WERI-Rb-1 (cell line): ENCODE data around the gene FKBP15.

Experiments
- DNase-seq: peaks from one replicate; pipeline ENCODE4 v3.0.0-alpha.2; 2020
- H3K27ac ChIP-seq: fragments of 250-450 bp; sonication (Bioruptor Pico); 2 replicates; pipeline ENCODE4 v1.5.1; 2020; ENCODE audit warnings: mild to moderate bottlenecking, moderate library complexity
- H3K27me3 ChIP-seq: fragments of 250-450 bp; sonication (Bioruptor Pico); 2 replicates; pipeline ENCODE4 v1.5.1; 2021; ENCODE audit warnings: mild to moderate bottlenecking, low read depth, moderate library complexity; ENCODE audit not compliant: insufficient read depth, severe bottlenecking
- H3K36me3 ChIP-seq: fragments of 250-450 bp; sonication (Bioruptor Pico); 2 replicates; pipeline ENCODE4 v1.5.1; 2020; ENCODE audit warnings: mild to moderate bottlenecking, moderate library complexity
- H3K4me3 ChIP-seq: 2 replicates; pipeline ENCODE4 v1.5.1; 2011; ENCODE audit warnings: low read depth, mild to moderate bottlenecking, control low read depth, low read length
- H3K9me3 ChIP-seq: fragments of 250-450 bp; sonication (Bioruptor Pico); 2 replicates; pipeline ENCODE4 v1.5.1; 2021; ENCODE audit warnings: mild to moderate bottlenecking, moderate library complexity; ENCODE audit not compliant: severe bottlenecking
- CTCF ChIP-seq: IDR thresholded peaks from 2 replicates; pipeline ENCODE4 v1.5.1; 2011; ENCODE audit warnings: low read depth, mild to moderate bottlenecking, control low read depth, inconsistent platforms, low read length

FKBP15 gene

GRCh38 chr9:113187929-113188595, 33.0 kb downstream of the FKBP15 start:
- H3K27ac ChIP-seq = no peak overlapping the region
- H3K36me3 ChIP-seq = peaks cover 53% of the 10 kb centered on the region
- no peak for DNase-seq

GRCh38 chr9:113186137-113186755, 34.8 kb downstream of the FKBP15 start:
- no peak overlapping the region for H3K27ac ChIP-seq
- H3K4me3 ChIP-seq = no peak overlapping the region
- H3K9me3 ChIP-seq = no peaks in the 10 kb centered on the region
- no peak for TF ChIP-seq CTCF
- no peaks in the 10 kb centered on the region for H3K27me3 ChIP-seq
- peaks cover 70% of the 10 kb centered on the region for H3K36me3 ChIP-seq
- DNase-seq = no peak

More at GRCh38 chr9:113187929-113188595, 33.0 kb downstream of the FKBP15 start:
- no peak overlapping the region for H3K4me3 ChIP-seq
- TF ChIP-seq CTCF = no peak
- H3K27me3 ChIP-seq = no peaks in the 10 kb centered on the region
- no peaks in the 10 kb centered on the region for H3K9me3 ChIP-seq

GRCh38 chr9:113185271-113185670, 35.8 kb downstream of the FKBP15 start:
- DNase-seq = no peak
- Histone ChIP-seq H3K27ac (no peak overlapping the region), H3K4me3 (no peak overlapping the region), H3K27me3 (no peaks in the 10 kb centered on the region), H3K36me3 (peaks cover 68% of the 10 kb centered on the region), H3K9me3 (no peaks in the 10 kb centered on the region)
- no peak for TF ChIP-seq CTCF

- Histone ChIP-seq H3K36me3 (peaks cover 68% of the 10 kb centered on the region), H3K4me3 (no peak overlapping the region), H3K27me3 (no peaks in the 10 kb centered on the region), H3K27ac (no peak overlapping the region), H3K9me3 (no peaks in the 10 kb centered on the region)
- TF ChIP-seq CTCF = no peak
- no peak for DNase-seq
These were observed 36.5 kb downstream of the FKBP15 start for GRCh38 chr9:113184539-113184938.

GRCh38 chr9:113183956-113184488, 37.1 kb downstream of the FKBP15 start:
- TF ChIP-seq CTCF = no peak
- Histone ChIP-seq H3K27me3 (no peaks in the 10 kb centered on the region), H3K9me3 (no peaks in the 10 kb centered on the region), H3K27ac (no peak overlapping the region), H3K4me3 (no peak overlapping the region), H3K36me3 (peaks cover 68% of the 10 kb centered on the region)
- no peak for DNase-seq
